GM13976 (cell line): ENCODE data around the gene MTF1.

Experiments used
- DNase-seq: peaks from one replicate; pipeline ENCODE4 v3.0.0; 2012; ENCODE audit warnings: low spot score
- CTCF ChIP-seq: IDR thresholded peaks from 2 replicates; pipeline ENCODE4 v1.5.1; 2012; ENCODE audit warnings: borderline replicate concordance, mild to moderate bottlenecking; ENCODE audit not compliant: insufficient read depth; ENCODE audit errors: extremely low read depth, missing control alignments, control extremely low read depth
- in situ Hi-C: fragments of 300-500 bp; cut with MboI; formaldehyde crosslinking; loops from one replicate; pipeline ENCODE4 v1.12.0; 2022; ENCODE audit warnings: low sequenced_read_pairs, mixed read lengths, inconsistent platforms; ENCODE audit not compliant: unreplicated experiment

Gene MTF1

GRCh38 chr1:37884145-37884544, 24.8 kb upstream of the MTF1 start:
- in situ Hi-C loops: loop anchor here (10.0 kb wide), 1 partner anchor 81 kb away; no protein-coding TSS in a partner anchor
- no peak for TF ChIP-seq CTCF
- DNase-seq: no peak

- in situ Hi-C loops: loop anchor here (10.0 kb wide), 1 partner anchor 81 kb away; no protein-coding TSS in a partner anchor
- TF ChIP-seq CTCF: no peak
- no peak for DNase-seq
Observed at GRCh38 chr1:37883671-37884070, 24.3 kb upstream of the MTF1 start.

GRCh38 chr1:37879865-37880264, 20.5 kb upstream of the MTF1 start:
- in situ Hi-C loops: loop anchor here (10.0 kb wide), 1 partner anchor 85 kb away; no protein-coding TSS in a partner anchor
- DNase-seq: no peak
- no peak for TF ChIP-seq CTCF

- in situ Hi-C loops: no loop called here
- TF ChIP-seq CTCF: no peak
- no peak for DNase-seq
Observed at GRCh38 chr1:37878071-37878470, 18.7 kb upstream of the MTF1 start.

- no peak for DNase-seq
- in situ Hi-C loops: no loop called here
- TF ChIP-seq CTCF: no peak
Observed at GRCh38 chr1:37875833-37876232, 16.4 kb upstream of the MTF1 start.

- TF ChIP-seq CTCF: no peak
- no peak for DNase-seq
- in situ Hi-C loops: no loop called here
Observed at GRCh38 chr1:37872692-37873091, 13.3 kb upstream of the MTF1 start.

GRCh38 chr1:37868466-37868865, 9.1 kb upstream of the MTF1 start:
- in situ Hi-C loops: no loop called here
- no peak for DNase-seq
- no peak for TF ChIP-seq CTCF
